ENCODE measurements around the gene GLI1.

The GLI1 gene

DNA sequence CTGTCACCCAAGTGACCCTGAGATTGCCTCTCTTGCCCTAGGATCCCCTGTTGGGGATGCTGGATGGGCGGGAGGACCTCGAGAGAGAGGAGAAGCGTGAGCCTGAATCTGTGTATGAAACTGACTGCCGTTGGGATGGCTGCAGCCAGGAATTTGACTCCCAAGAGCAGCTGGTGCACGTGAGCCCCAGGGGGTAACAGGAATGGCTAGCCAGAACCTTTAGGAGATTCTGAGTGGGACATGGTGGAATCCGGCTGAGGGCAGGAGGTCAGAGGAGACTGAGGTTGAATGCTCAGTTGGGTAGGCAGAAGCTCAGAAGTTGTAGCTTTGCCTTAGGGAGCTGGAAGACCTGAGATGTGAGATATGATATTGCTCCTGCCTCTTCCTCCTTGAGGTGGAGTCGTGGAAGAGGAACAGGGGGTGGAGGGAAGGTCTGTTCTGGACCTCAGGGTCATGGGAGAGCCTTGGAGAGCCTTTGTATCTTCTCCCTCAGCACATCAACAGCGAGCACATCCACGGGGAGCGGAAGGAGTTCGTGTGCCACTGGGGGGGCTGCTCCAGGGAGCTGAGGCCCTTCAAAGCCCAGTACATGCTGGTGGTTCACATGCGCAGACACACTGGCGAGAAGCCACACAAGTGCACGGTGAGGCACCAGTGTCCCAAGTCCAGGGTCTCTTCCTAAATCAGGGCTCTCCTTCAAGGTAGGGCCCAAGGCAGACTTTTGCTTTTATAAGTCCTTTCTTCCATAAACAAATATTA lies 6.3 kb downstream of the GLI1 start:
- TF ChIP-seq, protein P1, sequence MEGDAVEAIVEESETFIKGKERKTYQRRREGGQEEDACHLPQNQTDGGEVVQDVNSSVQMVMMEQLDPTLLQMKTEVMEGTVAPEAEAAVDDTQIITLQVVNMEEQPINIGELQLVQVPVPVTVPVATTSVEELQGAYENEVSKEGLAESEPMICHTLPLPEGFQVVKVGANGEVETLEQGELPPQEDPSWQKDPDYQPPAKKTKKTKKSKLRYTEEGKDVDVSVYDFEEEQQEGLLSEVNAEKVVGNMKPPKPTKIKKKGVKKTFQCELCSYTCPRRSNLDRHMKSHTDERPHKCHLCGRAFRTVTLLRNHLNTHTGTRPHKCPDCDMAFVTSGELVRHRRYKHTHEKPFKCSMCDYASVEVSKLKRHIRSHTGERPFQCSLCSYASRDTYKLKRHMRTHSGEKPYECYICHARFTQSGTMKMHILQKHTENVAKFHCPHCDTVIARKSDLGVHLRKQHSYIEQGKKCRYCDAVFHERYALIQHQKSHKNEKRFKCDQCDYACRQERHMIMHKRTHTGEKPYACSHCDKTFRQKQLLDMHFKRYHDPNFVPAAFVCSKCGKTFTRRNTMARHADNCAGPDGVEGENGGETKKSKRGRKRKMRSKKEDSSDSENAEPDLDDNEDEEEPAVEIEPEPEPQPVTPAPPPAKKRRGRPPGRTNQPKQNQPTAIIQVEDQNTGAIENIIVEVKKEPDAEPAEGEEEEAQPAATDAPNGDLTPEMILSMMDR (IDR thresholded peaks at IDR 0.05; ENCODE audit: control insufficient read depth, insufficient read depth, low read depth, low read length, missing control alignments), result no peak
- H3K4me3 ChIP-seq (ENCODE audit: control insufficient read depth, low read depth, low read length), result no peak overlapping the region
- DNase-seq (ENCODE audit: low read depth), result no peak

DNA sequence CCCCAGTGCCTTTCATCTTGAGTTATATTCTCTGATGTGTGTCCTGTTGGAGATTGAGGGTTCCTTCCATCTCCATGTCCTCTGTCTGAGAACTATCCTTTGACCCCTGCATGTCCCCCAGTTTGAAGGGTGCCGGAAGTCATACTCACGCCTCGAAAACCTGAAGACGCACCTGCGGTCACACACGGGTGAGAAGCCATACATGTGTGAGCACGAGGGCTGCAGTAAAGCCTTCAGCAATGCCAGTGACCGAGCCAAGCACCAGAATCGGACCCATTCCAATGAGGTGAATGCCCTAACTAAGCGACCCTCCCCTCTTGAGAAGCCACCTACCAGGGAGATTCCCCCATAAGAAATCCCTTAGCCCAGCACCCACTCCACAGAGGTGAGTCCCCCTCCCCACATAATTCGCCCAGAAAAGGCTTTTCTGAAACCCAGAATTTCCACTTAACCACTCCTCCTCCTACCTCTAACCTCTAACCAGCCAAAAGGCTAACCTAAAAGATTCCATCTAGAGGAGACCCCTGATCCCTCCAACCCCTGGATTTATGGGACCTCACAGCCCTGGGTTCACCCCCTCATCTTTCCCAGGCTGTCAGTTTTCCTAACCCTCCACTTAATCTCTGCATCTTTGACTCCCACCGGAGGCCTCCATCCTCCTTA lies 7.8 kb downstream of the GLI1 start:
- H3K4me3 ChIP-seq (ENCODE audit: control insufficient read depth, low read depth, low read length), result no peak overlapping the region
- no peak for DNase-seq (ENCODE audit: low read depth)
- TF ChIP-seq, protein P1 (IDR thresholded peaks at IDR 0.05; ENCODE audit: control insufficient read depth, insufficient read depth, low read depth, low read length, missing control alignments), result no peak

DNA sequence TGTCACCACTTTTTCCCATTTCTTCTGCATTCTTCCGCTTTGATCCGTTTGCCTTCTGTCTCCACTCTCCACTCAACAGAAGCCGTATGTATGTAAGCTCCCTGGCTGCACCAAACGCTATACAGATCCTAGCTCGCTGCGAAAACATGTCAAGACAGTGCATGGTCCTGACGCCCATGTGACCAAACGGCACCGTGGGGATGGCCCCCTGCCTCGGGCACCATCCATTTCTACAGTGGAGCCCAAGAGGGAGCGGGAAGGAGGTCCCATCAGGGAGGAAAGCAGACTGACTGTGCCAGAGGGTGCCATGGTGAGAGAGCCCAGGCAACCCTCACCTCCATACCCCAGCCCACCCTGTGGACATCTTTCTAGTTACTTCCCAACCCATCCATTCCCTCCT lies 8.3 kb downstream of the GLI1 start:
- TF ChIP-seq, protein P1 (IDR thresholded peaks at IDR 0.05; ENCODE audit: control insufficient read depth, insufficient read depth, low read depth, low read length, missing control alignments), result no peak
- H3K4me3 ChIP-seq (ENCODE audit: control insufficient read depth, low read depth, low read length), result no peak overlapping the region
- DNase-seq (ENCODE audit: low read depth), result no peak

DNA sequence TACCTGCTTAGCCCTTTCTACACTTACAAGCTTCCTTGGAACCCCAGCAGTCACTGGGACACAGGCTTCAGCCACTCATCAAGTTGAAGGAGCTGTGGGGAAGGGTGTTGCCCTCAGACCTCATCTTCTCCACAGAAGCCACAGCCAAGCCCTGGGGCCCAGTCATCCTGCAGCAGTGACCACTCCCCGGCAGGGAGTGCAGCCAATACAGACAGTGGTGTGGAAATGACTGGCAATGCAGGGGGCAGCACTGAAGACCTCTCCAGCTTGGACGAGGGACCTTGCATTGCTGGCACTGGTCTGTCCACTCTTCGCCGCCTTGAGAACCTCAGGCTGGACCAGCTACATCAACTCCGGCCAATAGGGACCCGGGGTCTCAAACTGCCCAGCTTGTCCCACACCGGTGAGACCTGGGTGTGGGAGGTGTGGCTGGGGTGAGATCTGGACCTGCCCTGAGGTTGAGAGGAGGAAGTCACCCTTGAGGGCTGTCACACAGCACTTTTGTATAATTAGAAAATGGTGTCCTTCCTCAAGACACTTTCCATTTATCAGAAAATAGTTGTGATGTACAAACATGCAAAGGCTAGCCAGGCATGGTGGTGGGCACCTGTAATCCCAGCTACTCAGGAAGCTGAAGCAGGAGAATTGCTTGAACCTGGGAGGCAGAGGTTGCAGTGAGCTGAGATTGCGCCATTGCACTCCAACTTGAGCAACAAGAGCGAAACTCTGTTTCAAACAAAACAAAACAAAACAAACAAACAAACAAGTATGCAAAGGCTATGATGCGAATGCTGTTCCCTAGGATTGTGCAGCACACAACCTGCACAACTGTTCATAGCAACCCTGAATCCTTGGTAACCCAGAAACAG lies 9.9 kb downstream of the GLI1 start:
- no peak for DNase-seq (ENCODE audit: low read depth)
- TF ChIP-seq, protein P1 (IDR thresholded peaks at IDR 0.05; ENCODE audit: control insufficient read depth, insufficient read depth, low read depth, low read length, missing control alignments), result no peak

DNA sequence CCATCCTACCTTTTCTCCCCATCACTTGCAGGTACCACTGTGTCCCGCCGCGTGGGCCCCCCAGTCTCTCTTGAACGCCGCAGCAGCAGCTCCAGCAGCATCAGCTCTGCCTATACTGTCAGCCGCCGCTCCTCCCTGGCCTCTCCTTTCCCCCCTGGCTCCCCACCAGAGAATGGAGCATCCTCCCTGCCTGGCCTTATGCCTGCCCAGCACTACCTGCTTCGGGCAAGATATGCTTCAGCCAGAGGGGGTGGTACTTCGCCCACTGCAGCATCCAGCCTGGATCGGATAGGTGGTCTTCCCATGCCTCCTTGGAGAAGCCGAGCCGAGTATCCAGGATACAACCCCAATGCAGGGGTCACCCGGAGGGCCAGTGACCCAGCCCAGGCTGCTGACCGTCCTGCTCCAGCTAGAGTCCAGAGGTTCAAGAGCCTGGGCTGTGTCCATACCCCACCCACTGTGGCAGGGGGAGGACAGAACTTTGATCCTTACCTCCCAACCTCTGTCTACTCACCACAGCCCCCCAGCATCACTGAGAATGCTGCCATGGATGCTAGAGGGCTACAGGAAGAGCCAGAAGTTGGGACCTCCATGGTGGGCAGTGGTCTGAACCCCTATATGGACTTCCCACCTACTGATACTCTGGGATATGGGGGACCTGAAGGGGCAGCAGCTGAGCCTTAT lies 10.8 kb downstream of the GLI1 start:
- no peak for DNase-seq (ENCODE audit: low read depth)
- TF ChIP-seq, protein P1 (IDR thresholded peaks at IDR 0.05; ENCODE audit: control insufficient read depth, insufficient read depth, low read depth, low read length, missing control alignments), result no peak
- no peak overlapping the region for H3K4me3 ChIP-seq (ENCODE audit: control insufficient read depth, low read depth, low read length)

More for the DNA sequence above, 9.9 kb downstream of the GLI1 start:
- H3K4me3 ChIP-seq (ENCODE audit: control insufficient read depth, low read depth, low read length), result no peak overlapping the region
